Measurements from ENCODE around the gene CCDC149. TPM values are rescaled to one million over a fixed set of nuclear protein-coding genes. Genes with fewer than 3 reads are reported as not detected.

CCDC149 gene
- total RNA-seq, 1 donor from 2014 or later, result 21.5 TPM

- Mint-ChIP-seq H3K27me3 (ENCODE audit: low read depth) (no peaks in the 10 kb centered on the region), H3K4me3 (ENCODE audit: unreplicated experiment) (no peak overlapping the region), H3K9me3 (ENCODE audit: low read depth) (no peaks in the 10 kb centered on the region), H3K36me3 (ENCODE audit: low read depth) (peaks cover 7% of the 10 kb centered on the region), H3K4me1 (ENCODE audit: low read depth) (peaks cover 9% of the 10 kb centered on the region), H3K27ac (ENCODE audit: unreplicated experiment) (no peak overlapping the region)
- TF ChIP-seq CTCF (IDR thresholded peaks at IDR 0.05), result no peak
- DNase-seq (ENCODE audit: low spot score), result no peak
These were observed 22.9 kb downstream of the CCDC149 start for GRCh38 chr4:24889991-24890390.

GRCh38 chr4:24888475-24889344 lies 24.1 kb downstream of the CCDC149 start:
- TF ChIP-seq CTCF (IDR thresholded peaks at IDR 0.05), result no peak
- no peaks in the 10 kb centered on the region for H3K27me3 Mint-ChIP-seq (ENCODE audit: low read depth)
- H3K27ac Mint-ChIP-seq (ENCODE audit: unreplicated experiment), result no peak overlapping the region

GRCh38 chr4:24887881-24888430 lies 24.9 kb downstream of the CCDC149 start:
- H3K27me3 Mint-ChIP-seq (ENCODE audit: low read depth), result no peaks in the 10 kb centered on the region
- H3K27ac Mint-ChIP-seq (ENCODE audit: unreplicated experiment), result no peak overlapping the region
- no peak overlapping the region for H3K4me3 Mint-ChIP-seq (ENCODE audit: unreplicated experiment)
- H3K9me3 Mint-ChIP-seq (ENCODE audit: low read depth), result no peaks in the 10 kb centered on the region
- TF ChIP-seq CTCF (IDR thresholded peaks at IDR 0.05), result no peak
- H3K36me3 Mint-ChIP-seq (ENCODE audit: low read depth), result peaks cover 10% of the 10 kb centered on the region
- no peak for DNase-seq (ENCODE audit: low spot score)
- peaks cover 9% of the 10 kb centered on the region for H3K4me1 Mint-ChIP-seq (ENCODE audit: low read depth)

More at GRCh38 chr4:24888475-24889344, 24.1 kb downstream of the CCDC149 start:
- H3K4me1 Mint-ChIP-seq (ENCODE audit: low read depth), result peaks cover 9% of the 10 kb centered on the region
- H3K36me3 Mint-ChIP-seq (ENCODE audit: low read depth), result peaks cover 10% of the 10 kb centered on the region
- no peak for DNase-seq (ENCODE audit: low spot score)
- no peak overlapping the region for H3K4me3 Mint-ChIP-seq (ENCODE audit: unreplicated experiment)
- H3K9me3 Mint-ChIP-seq (ENCODE audit: low read depth), result no peaks in the 10 kb centered on the region

GRCh38 chr4:24886596-24886995 lies 26.2 kb downstream of the CCDC149 start:
- H3K27me3 Mint-ChIP-seq (ENCODE audit: low read depth), result no peaks in the 10 kb centered on the region
- H3K4me3 Mint-ChIP-seq (ENCODE audit: unreplicated experiment), result no peak overlapping the region
- no peaks in the 10 kb centered on the region for H3K9me3 Mint-ChIP-seq (ENCODE audit: low read depth)
- peaks cover 5% of the 10 kb centered on the region for H3K4me1 Mint-ChIP-seq (ENCODE audit: low read depth)
- peaks cover 10% of the 10 kb centered on the region for H3K36me3 Mint-ChIP-seq (ENCODE audit: low read depth)
- H3K27ac Mint-ChIP-seq (ENCODE audit: unreplicated experiment), result no peak overlapping the region
- no peak for DNase-seq (ENCODE audit: low spot score)
- TF ChIP-seq CTCF (IDR thresholded peaks at IDR 0.05), result no peak

- Mint-ChIP-seq H3K36me3 (ENCODE audit: low read depth) (peaks cover 6% of the 10 kb centered on the region), H3K27ac (ENCODE audit: unreplicated experiment) (no peak overlapping the region), H3K4me3 (ENCODE audit: unreplicated experiment) (no peak overlapping the region), H3K9me3 (ENCODE audit: low read depth) (no peaks in the 10 kb centered on the region), H3K4me1 (ENCODE audit: low read depth) (peaks cover 5% of the 10 kb centered on the region), H3K27me3 (ENCODE audit: low read depth) (no peaks in the 10 kb centered on the region)
- TF ChIP-seq CTCF (IDR thresholded peaks at IDR 0.05), result no peak
- no peak for DNase-seq (ENCODE audit: low spot score)
These were observed 27.5 kb downstream of the CCDC149 start for GRCh38 chr4:24885342-24885741.
